Stimulated activated CD8-positive, alpha-beta memory T cell treated with anti-CD3 and anti-CD28 coated beads, Interleukin-12 subunit alpha, Interleukin-12 subunit beta, amount 100 ng/mL, for 24 hours (primary cell): ENCODE data around the gene NUF2.
"Not testable (repeated sequence)": the region's sequence is repeated elsewhere in the genome, so short reads cannot be mapped to it uniquely, and the experiment has no call there.

Source experiments
- DNase-seq: peaks from one replicate; pipeline ENCODE4 v3.0.0-alpha.2; 2020; ENCODE audit errors: extremely low read depth

The NUF2 gene

DNA sequence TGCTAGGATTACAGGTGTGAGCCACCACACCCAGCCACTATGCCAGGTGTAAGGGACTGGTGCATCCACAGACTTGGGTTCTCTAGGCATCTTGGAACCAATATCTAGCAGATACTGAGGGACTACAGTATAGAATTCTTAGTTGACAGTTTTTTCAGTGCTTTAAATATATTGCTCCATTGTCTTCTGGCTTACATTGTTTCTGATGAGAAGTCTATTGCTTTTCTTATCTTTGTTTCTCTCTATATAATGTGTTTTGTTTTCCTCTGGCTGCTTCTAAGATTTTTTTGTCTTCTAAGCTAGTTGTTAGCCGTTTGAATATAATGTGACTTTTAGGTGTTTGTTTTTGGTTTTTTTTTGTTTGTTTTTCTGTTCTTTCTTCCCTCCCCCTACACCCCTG is 13.5 kb downstream of the NUF2 start:
- no peak for DNase-seq

- no peak for DNase-seq
Observed at GRCh38 chr1:163337631-163338030, 15.9 kb downstream of the NUF2 start.

GRCh38 chr1:163346326-163346870 is 24.6 kb downstream of the NUF2 start:
- no peak for DNase-seq

DNA sequence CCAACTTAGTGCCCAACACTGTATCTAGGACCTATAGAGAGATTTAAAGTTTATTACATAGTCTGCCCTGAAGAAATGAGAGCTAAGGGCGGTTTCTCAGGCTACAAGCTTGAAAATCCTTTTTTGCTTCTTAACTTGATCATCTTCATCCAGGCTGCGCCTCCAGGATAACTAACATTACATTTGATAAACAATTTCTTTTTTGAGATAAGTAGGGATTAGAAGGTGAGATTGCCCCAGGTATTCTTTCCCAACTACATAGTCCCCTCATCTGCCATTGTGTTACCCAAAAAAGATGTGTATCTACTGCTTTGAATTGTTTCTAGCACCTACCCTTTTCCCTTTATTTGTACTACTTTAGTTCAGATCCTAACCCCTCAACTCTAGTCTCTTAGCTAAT is 25.4 kb downstream of the NUF2 start:
- DNase-seq: no peak

- no peak for DNase-seq
Observed at GRCh38 chr1:163351912-163352311, 30.2 kb downstream of the NUF2 start.

DNA sequence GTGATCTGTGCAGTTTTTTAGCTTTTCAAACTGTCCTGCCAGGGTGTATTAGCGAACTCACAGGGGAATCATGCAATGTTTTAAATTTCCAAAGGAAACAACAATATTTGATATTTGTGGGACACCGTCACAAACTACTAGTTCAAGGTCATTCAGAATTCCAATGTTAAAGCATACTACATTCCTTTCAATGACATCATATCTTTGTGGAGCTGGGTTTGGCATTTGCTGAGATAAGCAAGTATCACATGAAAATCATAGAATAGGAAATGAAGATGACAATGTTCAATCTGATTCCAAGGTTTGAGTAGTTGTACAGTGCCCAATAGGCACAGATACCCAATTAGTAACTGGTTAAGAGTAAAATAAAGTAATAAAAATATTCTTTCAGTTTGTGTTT is 35.6 kb downstream of the NUF2 start:
- DNase-seq: no peak

GRCh38 chr1:163358172-163358571 is 36.4 kb downstream of the NUF2 start:
- not testable (repeated sequence) for DNase-seq

- DNase-seq: no peak
Observed at GRCh38 chr1:163361123-163361934, 39.6 kb downstream of the NUF2 start.

DNA sequence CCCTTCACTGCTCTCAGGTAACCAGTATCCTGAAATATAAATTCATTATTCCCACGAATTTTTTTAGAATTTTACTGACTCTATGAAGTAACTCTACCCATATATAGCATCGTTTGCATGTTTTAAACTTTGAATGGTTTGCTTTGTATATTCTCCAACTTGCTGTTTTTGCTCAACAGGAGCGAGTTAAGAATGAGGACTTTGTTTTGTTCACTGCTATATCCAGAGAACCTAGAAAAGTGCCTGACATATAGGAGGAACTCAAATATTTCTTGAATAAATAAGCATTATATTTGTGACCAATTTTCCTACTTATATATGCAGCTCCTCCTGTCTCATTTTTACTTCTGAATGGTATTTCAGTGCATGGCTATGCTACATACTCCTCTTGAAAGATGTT is 43.4 kb downstream of the NUF2 start:
- no peak for DNase-seq

DNA sequence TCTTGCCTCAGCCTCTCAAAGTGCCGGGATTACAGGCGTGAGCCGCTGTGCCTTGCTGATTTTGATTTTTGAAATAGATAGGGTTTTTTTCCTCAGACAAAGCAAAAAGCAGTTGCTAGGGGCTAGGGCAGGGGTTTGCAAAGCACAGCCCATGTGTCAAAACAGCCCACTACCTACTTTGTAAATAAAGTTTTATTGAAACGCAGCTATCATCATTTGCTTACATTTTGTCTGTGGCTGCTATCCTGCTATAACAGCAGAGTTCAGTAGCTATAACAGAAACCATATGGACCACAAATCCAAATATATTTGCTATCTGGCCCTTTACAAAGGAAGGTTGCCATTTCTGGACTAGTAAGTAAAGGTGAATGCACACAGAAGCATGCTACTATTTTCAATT is 44.8 kb downstream of the NUF2 start:
- no peak for DNase-seq

DNA sequence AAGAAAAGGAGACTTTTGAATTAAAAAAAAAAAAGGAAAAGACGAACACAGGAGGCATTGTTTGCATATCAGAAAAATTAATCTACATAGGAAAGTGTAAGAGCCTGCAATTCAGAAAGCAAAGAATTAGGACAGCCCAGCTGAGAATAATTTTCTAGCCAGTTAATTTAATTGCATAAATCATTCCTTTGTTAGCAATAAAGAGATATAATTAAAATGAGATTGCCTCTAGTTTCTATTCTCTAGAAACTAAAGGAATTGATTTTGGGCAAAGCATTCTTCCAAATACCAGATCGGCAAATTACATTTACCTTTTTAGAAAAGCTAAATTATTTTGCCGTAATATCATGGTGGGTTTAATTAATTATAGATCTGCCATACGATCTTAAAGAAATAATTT is 46.0 kb downstream of the NUF2 start:
- no peak for DNase-seq

DNA sequence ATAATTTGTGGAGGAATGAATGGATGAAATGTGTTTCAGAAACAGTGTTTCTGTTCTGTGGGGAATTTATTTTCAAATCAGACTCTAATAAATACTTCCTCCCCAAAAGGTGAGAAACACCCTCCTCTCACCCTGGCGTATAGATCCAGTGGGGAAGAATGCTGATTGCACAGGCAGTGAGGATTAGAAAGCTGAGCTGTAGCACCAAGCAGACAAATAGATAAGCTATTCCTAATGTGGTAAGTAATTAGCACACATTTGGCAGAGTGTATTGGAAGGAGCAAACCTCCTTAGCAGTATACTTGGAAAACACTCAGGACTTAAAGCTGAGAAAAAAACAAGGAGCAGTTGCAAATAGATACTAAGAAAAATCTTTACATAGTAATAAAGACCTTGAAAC is 50.8 kb downstream of the NUF2 start:
- no peak for DNase-seq

DNA sequence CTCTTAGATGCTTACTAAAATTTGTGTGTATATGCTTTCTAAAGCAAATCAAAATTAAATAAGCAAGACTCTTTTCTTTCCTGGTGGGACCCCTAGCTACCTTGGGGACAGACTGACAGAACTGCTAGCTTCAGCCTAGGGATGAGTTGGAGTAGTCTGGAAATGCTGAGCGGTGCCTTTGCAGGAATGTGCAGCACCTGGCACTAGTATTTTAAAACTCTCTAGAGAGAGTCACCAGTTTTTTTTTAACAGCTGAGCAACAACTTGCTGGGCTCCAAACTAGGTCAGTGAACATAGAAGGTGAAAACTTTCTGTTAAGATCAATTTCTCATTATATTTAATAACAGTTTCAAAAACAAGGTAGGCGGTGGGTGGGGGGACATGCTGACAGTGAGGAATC is 56.8 kb downstream of the NUF2 start:
- no peak for DNase-seq

GRCh38 chr1:163379801-163380200 is 58.0 kb downstream of the NUF2 start:
- no peak for DNase-seq

DNA sequence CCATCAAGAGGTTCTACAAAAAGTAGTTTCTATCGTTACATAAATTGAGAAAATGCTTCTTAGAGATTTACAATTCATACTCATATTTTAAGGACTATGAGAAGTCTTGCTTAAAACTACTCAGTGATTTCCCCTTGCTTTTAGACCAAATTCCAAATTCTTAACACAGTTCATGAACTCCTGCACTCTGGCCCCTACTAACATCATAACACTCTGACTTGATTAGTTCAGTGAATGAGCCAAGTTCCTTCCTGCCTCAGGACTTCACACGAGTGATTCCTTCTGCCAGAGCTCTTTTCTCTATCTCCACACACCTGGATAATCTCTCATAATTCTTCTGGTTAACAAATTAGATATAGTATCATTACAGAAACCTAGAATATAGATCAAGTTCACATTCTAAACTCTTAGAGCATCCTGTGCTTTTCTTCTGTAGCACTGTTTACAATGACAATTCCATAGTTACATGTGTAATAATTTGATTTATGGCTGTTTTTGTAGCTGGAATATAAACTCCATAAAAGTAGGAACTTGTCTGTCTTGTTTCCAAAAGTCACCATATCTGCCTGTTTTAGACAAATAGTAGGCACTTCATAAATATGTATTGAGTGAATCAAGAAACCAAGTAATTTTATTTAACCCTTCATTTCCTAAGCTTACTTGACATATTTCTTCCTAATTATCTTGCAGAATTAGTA is 59.9 kb downstream of the NUF2 start:
- no peak for DNase-seq

DNA sequence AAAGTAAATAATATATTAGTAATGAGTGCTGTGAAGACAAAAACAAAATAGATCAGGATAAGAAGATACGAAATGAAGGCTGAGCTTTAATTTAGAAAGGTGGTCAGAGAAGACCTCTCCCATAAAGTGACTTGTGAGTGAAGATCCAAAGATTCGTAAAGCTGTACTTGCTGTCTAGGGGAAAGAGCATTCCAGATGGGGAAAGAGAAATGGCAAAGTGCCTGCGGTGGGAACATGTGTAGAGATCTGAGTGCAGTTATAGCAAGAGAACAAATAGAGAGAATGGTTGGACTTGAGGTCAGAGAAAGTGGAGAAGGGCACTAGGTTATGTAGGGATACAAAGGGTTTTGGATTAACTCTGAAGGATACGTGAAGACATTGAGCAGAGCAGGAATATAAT is 60.6 kb downstream of the NUF2 start:
- DNase-seq: no peak

DNA sequence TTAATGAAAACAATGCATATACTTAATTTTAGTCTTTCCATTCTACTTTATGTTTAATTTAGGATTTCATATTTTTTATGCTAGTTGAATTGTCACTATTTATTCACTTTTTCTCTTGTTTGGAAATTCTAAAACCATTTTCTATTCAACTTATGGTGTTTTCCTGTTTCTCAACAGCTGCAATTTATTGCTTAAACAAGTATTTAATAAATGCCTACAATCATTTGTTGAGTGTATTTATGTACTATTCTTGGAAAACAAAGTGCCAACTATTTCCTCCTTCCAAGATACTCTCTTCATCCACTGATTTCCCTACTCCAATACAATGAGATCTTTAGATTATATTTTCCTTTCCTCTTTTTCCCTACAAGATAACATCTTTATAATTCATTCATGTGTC is 65.4 kb downstream of the NUF2 start:
- no peak for DNase-seq

DNA sequence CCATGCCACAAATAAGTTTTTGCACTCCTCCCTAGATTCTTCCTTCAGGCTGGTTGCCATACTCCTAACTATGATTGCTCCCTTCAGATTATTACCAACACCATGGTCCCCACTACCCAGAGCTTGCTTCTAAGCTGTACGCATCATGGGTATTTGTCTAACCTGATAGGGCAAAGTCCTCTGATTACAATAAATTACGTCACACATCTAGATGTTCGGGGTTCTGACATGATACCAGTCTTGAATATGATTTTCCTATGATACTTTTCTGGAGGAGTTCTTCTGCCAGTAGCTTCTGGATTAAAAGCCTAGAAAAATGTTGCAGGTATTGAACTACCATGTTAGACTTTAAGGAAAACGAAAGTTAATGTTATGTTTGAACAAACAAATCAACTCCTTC is 67.2 kb downstream of the NUF2 start:
- no peak for DNase-seq

- no peak for DNase-seq
Observed at GRCh38 chr1:163395790-163396189, 74.0 kb downstream of the NUF2 start.

DNA sequence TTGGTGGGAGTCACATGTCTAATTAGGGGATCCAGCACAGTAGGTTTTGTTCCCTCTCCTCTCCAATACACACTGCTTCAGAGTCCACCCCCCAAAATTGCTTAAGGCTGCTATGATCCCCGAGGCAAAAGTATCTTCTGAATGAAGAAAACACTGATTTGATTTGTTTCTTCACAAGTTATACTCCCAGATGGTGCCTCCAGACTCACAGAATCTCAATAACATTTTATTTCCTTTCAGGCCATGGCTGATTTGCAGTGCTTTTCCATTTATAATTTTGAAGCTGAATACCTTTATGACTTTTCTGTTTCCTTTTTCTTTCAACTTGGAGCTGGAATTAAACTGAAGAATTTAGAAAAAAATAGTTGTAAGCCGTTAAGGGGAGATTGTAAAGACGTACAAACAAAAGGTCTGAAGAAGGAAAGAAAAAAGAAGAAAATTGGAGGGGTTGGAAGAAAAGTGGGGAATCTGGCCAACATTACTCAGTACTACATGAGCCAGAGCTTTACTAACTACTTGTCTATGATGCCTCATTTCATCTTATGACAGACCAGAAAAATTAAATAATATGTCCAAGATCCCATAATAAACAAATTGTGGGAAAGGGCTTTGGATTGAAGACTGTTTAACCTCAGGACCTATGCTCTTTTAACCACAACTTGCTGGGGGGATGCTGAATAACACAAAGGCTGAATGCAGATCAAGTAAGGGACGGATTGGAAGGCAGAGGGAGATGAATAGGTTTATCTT is 75.9 kb downstream of the NUF2 start:
- DNase-seq: no peak

- no peak for DNase-seq
Observed at GRCh38 chr1:163399001-163399400, 77.2 kb downstream of the NUF2 start.

DNA sequence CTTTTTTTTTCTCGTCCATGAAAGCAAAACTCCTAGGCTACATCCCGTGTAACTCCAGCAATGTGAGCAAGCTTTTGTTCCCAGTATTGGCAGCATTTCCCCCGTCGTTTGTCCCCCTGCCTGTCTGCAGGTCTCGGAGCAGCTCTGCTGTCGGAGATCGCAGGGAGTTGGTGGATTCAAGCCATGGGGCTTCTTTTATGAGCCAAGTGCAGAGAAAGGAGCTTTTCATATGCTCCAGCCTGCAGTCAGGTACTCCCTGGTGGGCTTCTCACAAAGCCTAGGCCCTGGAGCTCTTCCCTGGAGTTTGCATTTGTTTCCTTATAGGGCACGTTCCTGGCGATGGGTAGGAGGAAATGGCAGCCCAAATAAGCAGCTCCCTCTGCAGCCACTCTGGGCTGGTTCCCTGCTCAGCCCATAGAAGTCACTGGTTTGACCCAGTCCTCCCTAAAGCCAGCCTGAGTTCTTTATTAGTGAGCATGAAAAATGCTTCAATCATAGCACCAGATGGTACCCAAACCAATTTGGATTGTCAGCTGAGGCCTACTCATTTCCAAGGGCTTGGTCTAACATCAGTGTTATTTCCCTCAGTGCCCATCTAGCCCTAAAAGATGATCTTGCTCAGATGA is 78.3 kb downstream of the NUF2 start:
- no peak for DNase-seq
